ENCODE measurements around the gene PAF1. TPM values are rescaled to one million over a fixed set of nuclear protein-coding genes. Genes with fewer than 3 reads are reported as not detected.

Gene PAF1
- total and polyA plus RNA-seq, 12 donors: 46.8 to 86.9 (median 52.9) TPM

- 82 to 92% (median 85%) methylated on average over 17 to 27 of the region's 27 CpGs for WGBS, 4 donors
- DNase-seq: no peak
- Histone ChIP-seq H3K27me3 (no peaks in the 10 kb centered on the region), H3K9me3 (replicated peaks in 1 of 3) (no peaks in the 10 kb centered on the region), H3K4me3 (no peak overlapping the region), H3K27ac (peak overlapping the region in 1 of 5 donors; percentile 93), H3K4me1 (replicated peaks in 1 of 2) (peaks cover 0 to 3% of the 10 kb centered on the region in 2 donors), H3K36me3 (replicated peaks in 1 of 2) (peaks cover 0 to 10% of the 10 kb centered on the region in 2 donors)
- TF ChIP-seq CTCF (IDR thresholded peaks at IDR 0.05) (no peak), POLR2A (IDR thresholded peaks at IDR 0.05) (no peak)
- intact Hi-C loops (cut with DNase I): no loop called here
Observed at GRCh38 chr19:39416152-39417120, 25.5 kb upstream of the PAF1 start.

- Histone ChIP-seq H3K27me3 (no peaks in the 10 kb centered on the region), H3K4me1 (replicated peaks in 1 of 2) (peaks cover 3 to 13% of the 10 kb centered on the region in 2 donors), H3K27ac (peak overlapping the region in 1 of 5 donors; percentile 93), H3K4me3 (peak overlapping the region in 1 of 4 donors; percentile 75), H3K36me3 (replicated peaks in 1 of 2) (peaks cover 0 to 10% of the 10 kb centered on the region in 2 donors), H3K9me3 (replicated peaks in 1 of 3) (no peaks in the 10 kb centered on the region)
- intact Hi-C loops (cut with DNase I): no loop called here
- peak in 1 of 6 experiments; percentile 2 for TF ChIP-seq CTCF (IDR thresholded peaks at IDR 0.05)
- TF ChIP-seq POLR2A (IDR thresholded peaks at IDR 0.05): no peak
- 61 to 76% (median 71%) methylated on average over 24 to 35 of the region's 35 CpGs for WGBS, 4 donors
- DNase-seq: no peak
Observed at GRCh38 chr19:39415111-39416046, 24.5 kb upstream of the PAF1 start.

- Histone ChIP-seq H3K9me3 (replicated peaks in 1 of 3) (no peaks in the 10 kb centered on the region), H3K27ac (peak overlapping the region in 4 of 5 donors; percentile 52 to 93 (median 72)), H3K27me3 (no peaks in the 10 kb centered on the region), H3K4me1 (replicated peaks in 1 of 2) (peaks cover 8 to 20% of the 10 kb centered on the region in 2 donors), H3K36me3 (replicated peaks in 1 of 2) (peaks cover 0 to 10% of the 10 kb centered on the region in 2 donors), H3K4me3 (peak overlapping the region in 2 of 4 donors; percentile 60 to 75)
- peak in 3 of 7 donors; percentile 43 to 58 (median 45) for DNase-seq
- WGBS, 4 donors: 53 to 63% (median 61%) methylated on average over 9 to 18 of the region's 18 CpGs
- no peak for TF ChIP-seq POLR2A (IDR thresholded peaks at IDR 0.05)
- peak in 1 of 6 experiments; percentile 11 for TF ChIP-seq CTCF (IDR thresholded peaks at IDR 0.05)
- intact Hi-C loops (cut with DNase I): no loop called here
Observed at GRCh38 chr19:39413911-39414608, 23.2 kb upstream of the PAF1 start.

Data from adrenal gland (tissue), 12 donors.